GM06990 (cell line): Measurements from ENCODE around the gene HPGDS.

ENCODE experiments used
- DNase-seq: peaks from one replicate; pipeline ENCODE4 v3.0.0-alpha.2; 2011; ENCODE audit not compliant: insufficient read length; ENCODE audit errors: extremely low read depth
- H3K27me3 ChIP-seq: replicated peaks from 2 replicates; pipeline ENCODE4 v1.6.0; 2011; ENCODE audit warnings: low read length; ENCODE audit not compliant: control insufficient read depth, insufficient read depth
- H3K36me3 ChIP-seq: 2 replicates; pipeline ENCODE4 v1.5.1; 2011; ENCODE audit warnings: low read length; ENCODE audit not compliant: control insufficient read depth, insufficient read depth
- H3K4me3 ChIP-seq: replicated peaks from 2 replicates; pipeline ENCODE4 v1.5.1; 2011; ENCODE audit warnings: low read depth, mild to moderate bottlenecking, control low read depth, low read length
- TF ChIP-seq, protein P1 (sequence below): IDR thresholded peaks from 2 replicates; pipeline ENCODE4 v1.5.1; 2011; ENCODE audit warnings: low read length, control low read depth, mild to moderate bottlenecking, inconsistent platforms; ENCODE audit not compliant: insufficient read depth, poor library complexity, severe bottlenecking

The HPGDS gene

DNA sequence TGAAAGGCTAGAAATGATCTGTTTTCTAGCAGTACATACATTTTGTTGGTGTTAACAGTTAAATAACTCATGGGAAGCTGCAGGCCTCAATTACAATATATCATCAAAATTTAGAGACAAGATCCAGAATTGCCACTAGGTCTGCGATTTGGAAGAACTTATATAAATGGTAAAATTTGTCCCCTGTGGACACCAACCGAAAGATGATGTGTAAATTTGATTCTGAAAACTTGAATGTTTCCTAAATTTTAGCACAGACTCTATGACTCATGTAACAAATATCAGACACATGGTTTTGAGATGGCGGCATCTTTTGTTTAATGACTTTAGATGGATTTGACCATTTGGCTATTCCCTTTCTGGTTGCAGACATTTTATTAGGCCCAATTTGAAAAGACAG, 6.0 kb upstream of the HPGDS start:
- H3K27me3 ChIP-seq = no peaks in the 10 kb centered on the region; the same call in 1 of the 2 replicates
- H3K36me3 ChIP-seq = no peaks in the 10 kb centered on the region
- TF ChIP-seq, protein P1, sequence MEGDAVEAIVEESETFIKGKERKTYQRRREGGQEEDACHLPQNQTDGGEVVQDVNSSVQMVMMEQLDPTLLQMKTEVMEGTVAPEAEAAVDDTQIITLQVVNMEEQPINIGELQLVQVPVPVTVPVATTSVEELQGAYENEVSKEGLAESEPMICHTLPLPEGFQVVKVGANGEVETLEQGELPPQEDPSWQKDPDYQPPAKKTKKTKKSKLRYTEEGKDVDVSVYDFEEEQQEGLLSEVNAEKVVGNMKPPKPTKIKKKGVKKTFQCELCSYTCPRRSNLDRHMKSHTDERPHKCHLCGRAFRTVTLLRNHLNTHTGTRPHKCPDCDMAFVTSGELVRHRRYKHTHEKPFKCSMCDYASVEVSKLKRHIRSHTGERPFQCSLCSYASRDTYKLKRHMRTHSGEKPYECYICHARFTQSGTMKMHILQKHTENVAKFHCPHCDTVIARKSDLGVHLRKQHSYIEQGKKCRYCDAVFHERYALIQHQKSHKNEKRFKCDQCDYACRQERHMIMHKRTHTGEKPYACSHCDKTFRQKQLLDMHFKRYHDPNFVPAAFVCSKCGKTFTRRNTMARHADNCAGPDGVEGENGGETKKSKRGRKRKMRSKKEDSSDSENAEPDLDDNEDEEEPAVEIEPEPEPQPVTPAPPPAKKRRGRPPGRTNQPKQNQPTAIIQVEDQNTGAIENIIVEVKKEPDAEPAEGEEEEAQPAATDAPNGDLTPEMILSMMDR = no peak
- no peak overlapping the region for H3K4me3 ChIP-seq
- no peak for DNase-seq

DNA sequence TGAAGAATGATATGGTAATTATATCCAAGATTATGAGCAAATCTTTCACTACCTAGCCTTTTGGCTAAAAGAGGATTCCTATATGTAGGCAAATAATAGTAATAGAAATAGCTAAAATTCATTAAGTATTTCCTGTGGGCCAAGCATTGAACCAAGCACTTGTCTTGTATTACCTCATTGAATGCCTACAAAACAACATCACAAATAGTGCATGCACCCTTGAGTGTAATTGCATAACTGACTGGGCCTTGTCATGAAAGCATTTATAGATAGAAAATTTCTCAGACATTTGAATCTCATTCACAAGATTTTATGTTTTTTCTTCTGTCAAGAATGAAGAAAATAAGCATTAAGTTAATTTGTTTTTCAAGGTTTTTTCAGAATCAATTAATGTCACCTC, 3.9 kb upstream of the HPGDS start:
- DNase-seq = no peak
- no peaks in the 10 kb centered on the region for H3K36me3 ChIP-seq
- no peaks in the 10 kb centered on the region for H3K27me3 ChIP-seq
- TF ChIP-seq, protein P1 = no peak
- no peak overlapping the region for H3K4me3 ChIP-seq

DNA sequence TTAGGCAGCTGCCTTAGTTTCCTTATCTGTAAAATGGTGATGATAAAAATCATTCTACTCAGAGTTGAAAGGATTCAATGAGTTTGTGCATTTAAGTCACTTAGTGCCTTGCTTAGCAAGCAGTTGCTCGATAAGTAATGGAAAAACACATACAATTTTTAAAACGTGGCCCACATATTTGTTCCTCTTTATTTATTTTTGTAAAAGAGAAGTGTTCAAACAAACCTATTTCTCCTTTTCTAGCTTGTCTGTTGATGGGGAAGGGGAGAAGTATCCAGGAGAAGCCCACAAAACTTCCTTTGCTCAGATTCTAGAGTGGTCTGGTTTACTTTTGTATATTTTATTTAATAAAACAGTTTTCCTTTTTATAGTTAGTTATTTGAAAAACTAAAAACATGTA, 3.3 kb upstream of the HPGDS start:
- TF ChIP-seq, protein P1 = no peak

DNA sequence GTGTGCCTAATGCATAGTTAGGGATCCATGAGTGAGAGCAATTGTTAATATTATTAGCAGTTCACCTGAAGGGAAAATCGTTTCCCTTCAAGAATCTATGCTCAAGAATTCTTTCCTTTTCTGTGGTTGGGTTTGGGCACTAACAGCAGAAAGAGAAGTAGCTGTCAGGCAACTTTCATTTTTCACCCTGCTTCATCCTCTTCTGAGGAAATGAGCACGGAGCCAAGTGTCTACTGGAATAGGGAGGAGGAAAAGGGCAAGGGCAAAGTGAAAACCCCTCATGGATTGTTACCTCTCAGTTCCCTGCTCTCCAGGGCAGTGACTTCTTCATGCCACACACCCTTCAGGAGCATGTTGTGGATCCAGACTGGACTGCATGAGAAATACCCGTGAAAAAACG, 2.6 kb upstream of the HPGDS start:
- TF ChIP-seq, protein P1 = no peak
- H3K27me3 ChIP-seq = no peaks in the 10 kb centered on the region
- no peak for DNase-seq
- no peaks in the 10 kb centered on the region for H3K36me3 ChIP-seq
- no peak overlapping the region for H3K4me3 ChIP-seq

More for the DNA sequence above, 3.3 kb upstream of the HPGDS start:
- Histone ChIP-seq H3K27me3 (no peaks in the 10 kb centered on the region), H3K36me3 (no peaks in the 10 kb centered on the region), H3K4me3 (no peak overlapping the region)
- no peak for DNase-seq

DNA sequence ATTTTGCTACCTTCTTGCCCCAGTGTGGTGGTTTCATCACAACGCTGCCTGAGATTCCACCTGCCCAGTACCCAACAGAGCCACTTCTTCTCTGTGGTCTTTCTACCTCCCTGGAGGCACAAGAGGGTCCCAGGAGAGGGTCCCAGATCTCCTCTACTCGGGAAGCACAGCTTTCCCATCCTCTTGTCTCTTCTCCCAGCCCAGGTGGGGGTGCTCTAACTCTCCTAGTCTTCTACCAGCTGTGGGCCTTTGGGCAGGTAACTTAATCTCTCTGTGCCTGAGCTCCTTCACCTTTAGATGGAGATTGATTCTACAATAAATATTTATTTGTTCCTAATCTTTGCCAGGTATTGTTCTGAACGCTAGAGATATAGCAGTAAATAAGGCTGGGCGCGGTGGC, 1.8 kb upstream of the HPGDS start:
- Histone ChIP-seq H3K27me3 (no peaks in the 10 kb centered on the region), H3K36me3 (no peaks in the 10 kb centered on the region), H3K4me3 (no peak overlapping the region)
- TF ChIP-seq, protein P1 = no peak
- DNase-seq = no peak

DNA sequence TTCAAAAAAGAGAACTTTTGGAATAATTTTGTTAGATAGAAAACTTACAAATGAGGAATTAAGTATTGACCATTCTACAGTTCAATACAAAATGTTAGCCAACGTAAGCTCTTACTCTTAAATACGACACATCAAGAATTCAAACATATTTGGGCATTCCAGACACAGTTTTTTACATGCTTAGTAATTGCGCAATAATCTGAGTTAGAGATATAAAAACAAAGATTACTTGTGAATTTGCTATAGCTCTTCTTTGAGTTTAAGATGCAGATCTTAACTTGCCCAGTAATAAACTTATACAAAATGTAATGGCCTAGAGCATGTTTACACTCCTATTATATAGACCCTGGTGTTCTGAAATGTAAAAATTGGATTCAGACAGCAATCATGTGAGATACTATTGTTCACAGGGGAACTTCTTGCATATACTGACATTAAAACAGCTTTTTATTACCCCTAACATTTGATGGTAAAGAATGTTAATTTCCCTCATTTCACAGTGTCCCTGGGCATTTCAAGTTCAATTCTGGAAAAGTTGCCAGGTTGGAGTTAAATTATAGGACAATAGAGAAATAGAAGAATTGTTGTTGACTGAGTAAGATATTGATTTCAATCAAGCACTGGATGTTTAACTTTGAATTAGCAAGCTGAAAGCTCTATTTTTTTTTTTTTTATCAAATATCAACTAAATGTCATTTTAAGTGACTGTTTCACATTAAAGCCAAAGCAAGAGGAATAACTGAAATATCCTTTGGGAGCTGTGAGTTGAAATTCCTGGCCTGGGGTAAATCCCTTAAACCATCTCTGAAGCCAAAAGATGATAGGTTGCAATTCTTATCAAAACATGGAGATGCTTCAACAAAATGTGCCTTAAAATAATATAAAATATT, 910 bp downstream of the HPGDS start:
- no peaks in the 10 kb centered on the region for H3K36me3 ChIP-seq
- DNase-seq = no peak
- no peak overlapping the region for H3K4me3 ChIP-seq
- TF ChIP-seq, protein P1 = no peak
- no peaks in the 10 kb centered on the region for H3K27me3 ChIP-seq
